K562 (cell line): ENCODE data around the gene MTMR6. TPM values are rescaled to one million over a fixed set of nuclear protein-coding genes. Genes with fewer than 3 reads are reported as not detected.

Source experiments
- ATAC-seq: fragments of 200-7000 bp; cut with Tn5 transposase; 3 replicates; pipeline ENCODE4 v1.9.1; 2020; ENCODE audit warnings: moderate library complexity
- BruUV-seq: library from RNA; stranded (reverse); fragments of 400-500 nt; replicated peaks from 2 replicates; lab custom pipeline; 2021; lab: Mats Ljungman, UMichigan
- CTCF ChIA-PET: fragments of 300-600 bp; formaldehyde crosslinking; extraction: SDS; loops from one replicate; lab custom pipeline; 2021; ENCODE audit warnings: low intra/inter-chr PET ratio; lab: Yijun Ruan, JAX
- POLR2A ChIA-PET: fragments of 300-600, 350-650 bp; sonication (Branson Sonifier 250); formaldehyde crosslinking; extraction: SDS; loops from one replicate; lab custom pipeline; 2021; ENCODE audit warnings: antibody characterized with exemption, inconsistent platforms; lab: Yijun Ruan, JAX
- DNase-seq, 4 experiments: peaks; one replicate each; pipeline versions ENCODE4 v3.0.0 to v3.0.0-alpha.2; 2011 to 2018; ENCODE audit warnings: low spot score in 3 of 4, mixed read lengths in 3 of 4; ENCODE audit errors: extremely low read depth in 1 of 4
- FAIRE-seq: peaks from 2 replicates; lab custom pipeline; 2011; peaks lifted over from hg19 to GRCh38; lab: Jason Lieb, UNC
- H2AFZ ChIP-seq: 2 replicates; pipeline ENCODE4 v1.6.0; 2011; ENCODE audit warnings: low read depth, low read length, control low read depth, inconsistent platforms
- H3K27ac ChIP-seq: fragments of 200-600 bp; 3 replicates; pipeline ENCODE4 v1.8.0; 2011; ENCODE audit warnings: low read depth, mild to moderate bottlenecking, control low read depth, inconsistent platforms, low read length, moderate library complexity, mixed read lengths; ENCODE audit errors: extremely low read depth
- H3K27me3 ChIP-seq, 2 experiments: fragments of 300-600 bp in 1 of 2; 2 replicates in 1 of 2; 3 replicates in 1 of 2; pipeline versions ENCODE4 v1.6.0 to v1.8.0; 2011; ENCODE audit warnings: inconsistent platforms in 2 of 2, low read length in 2 of 2, mild to moderate bottlenecking in 1 of 2, mixed read lengths in 1 of 2, moderate library complexity in 1 of 2; ENCODE audit not compliant: control insufficient read depth in 2 of 2, insufficient read depth in 2 of 2
- H3K36me3 ChIP-seq: fragments of 300-600 bp; 3 replicates; pipeline ENCODE4 v1.8.0; 2011; ENCODE audit warnings: mild to moderate bottlenecking, low read length, inconsistent platforms; ENCODE audit not compliant: control insufficient read depth, insufficient read depth
- H3K4me1 ChIP-seq, 2 experiments: fragments of 200-600 bp in 1 of 2; replicated peaks in 1 of 2; 2 replicates in 1 of 2; 3 replicates in 1 of 2; pipeline versions ENCODE4 v1.5.1 to v1.8.0; 2011; ENCODE audit warnings: inconsistent platforms in 2 of 2, low read length in 2 of 2, mild to moderate bottlenecking in 1 of 2, mixed read lengths in 1 of 2, moderate library complexity in 1 of 2; ENCODE audit not compliant: control insufficient read depth in 2 of 2, insufficient read depth in 2 of 2
- H3K4me2 ChIP-seq: 2 replicates; pipeline ENCODE4 v1.6.1; 2011; ENCODE audit warnings: low read length, control low read depth, inconsistent platforms, mixed read lengths; ENCODE audit not compliant: insufficient read depth
- H3K4me3 ChIP-seq: fragments of 200-600 bp; sonication (generic), shearing (Covaris generic); 2 replicates; pipeline ENCODE4 v1.5.1; 2016; ENCODE audit warnings: control low read depth, inconsistent platforms
- H3K79me2 ChIP-seq: fragments of 200-600 bp; 3 replicates; pipeline ENCODE4 v1.8.0; 2011; ENCODE audit warnings: low read length, inconsistent platforms; ENCODE audit not compliant: control insufficient read depth, insufficient read depth
- H3K9ac ChIP-seq, 2 experiments: 2 replicates each; pipeline versions ENCODE4 v1.6.0 to v1.6.1; 2011; ENCODE audit warnings: low read depth in 2 of 2, low read length in 2 of 2, control low read depth in 1 of 2, inconsistent platforms in 1 of 2, mild to moderate bottlenecking in 1 of 2, mixed read lengths in 1 of 2; ENCODE audit not compliant: insufficient read depth in 1 of 2
- H3K9me1 ChIP-seq: one replicate; pipeline ENCODE4 v1.6.0; 2011; ENCODE audit warnings: inconsistent platforms, mild to moderate bottlenecking, low read length, moderate library complexity; ENCODE audit not compliant: control insufficient read depth, insufficient read depth
- H3K9me3 ChIP-seq: replicated peaks from 2 replicates; pipeline ENCODE4 v1.5.1; 2011; ENCODE audit warnings: low read depth, low read length, inconsistent platforms; ENCODE audit not compliant: control insufficient read depth, insufficient read depth
- H4K20me1 ChIP-seq: replicated peaks from 2 replicates; pipeline ENCODE4 v1.6.1; 2011; ENCODE audit warnings: low read length, inconsistent platforms, mixed read lengths; ENCODE audit not compliant: control insufficient read depth, insufficient read depth
- CBX8 ChIP-seq: fragments of 200-600 bp; sonication (generic); IDR thresholded peaks from 2 replicates; pipeline ENCODE4 v1.6.1; 2012; ENCODE audit warnings: borderline replicate concordance, mixed run types, low read depth, mild to moderate bottlenecking, moderate library complexity, mixed read lengths, low read length, control low read depth, inconsistent platforms; ENCODE audit not compliant: poor library complexity, severe bottlenecking; ENCODE audit errors: extremely low read depth
- KLF6 ChIP-seq: fragments of 250-450 bp; sonication (Bioruptor Pico); IDR thresholded peaks from 2 replicates; pipeline ENCODE4 v1.4.0; 2020; ENCODE audit warnings: mild to moderate bottlenecking, moderate library complexity, borderline replicate concordance
- RBM14 ChIP-seq: fragments of 200-400 bp; formaldehyde crosslinking; IDR thresholded peaks from 2 replicates; pipeline ENCODE4 v1.6.1; 2018; ENCODE audit warnings: low read depth, mild to moderate bottlenecking, low read length, moderate library complexity, borderline replicate concordance; ENCODE audit not compliant: insufficient read depth
- TAF15 ChIP-seq: fragments of 200-400 bp; formaldehyde crosslinking; IDR thresholded peaks from 2 replicates; pipeline ENCODE4 v1.6.1; 2017; ENCODE audit warnings: mild to moderate bottlenecking, low read depth, low read length, moderate library complexity
- ZFP30 ChIP-seq: fragments of 250-450 bp; sonication (Bioruptor Pico); IDR thresholded peaks from 2 replicates; pipeline ENCODE4 v1.8.0; 2022; ENCODE audit warnings: moderate library complexity, mild to moderate bottlenecking, inconsistent platforms, borderline replicate concordance
- ZNF436 ChIP-seq: fragments of 250-450, 450-650 bp; sonication (Bioruptor Pico); formaldehyde crosslinking; IDR thresholded peaks from 2 replicates; pipeline ENCODE4 v1.7.0; 2020; ENCODE audit warnings: mild to moderate bottlenecking
- WGBS: fragments of 100-300 bp; shearing (Covaris generic); methylation state at CpG from one replicate; pipeline ENCODE4 v1.1.6; 2016; ENCODE audit warnings: low coverage, mixed read lengths; ENCODE audit not compliant: insufficient coverage; ENCODE audit errors: missing lambda C conversion rate; 5-methylcytosine and 5-hydroxymethylcytosine counted together
- in situ Hi-C: fragments of 300-500 bp; cut with MboI; formaldehyde crosslinking; loops from 4 replicates; pipeline ENCODE4 v1.15.0; 2018; ENCODE audit warnings: inconsistent platforms, mixed read lengths
- intact Hi-C: fragments of 100-400 bp; cut with micrococcal nuclease; formaldehyde crosslinking; loops from 2 replicates; pipeline ENCODE4 v1.14.2; 2022
- polyA plus RNA-seq, 8 experiments: library from polyadenylated mRNA; depleted of rRNA in 4 of 8; stranded (reverse) in 5 of 8; unstranded in 3 of 8; fragments of >200 nt; fragmentation: Nextera tagmentation in 2 of 8; fragmentation: Illumina TruSeq in 1 of 8; extraction: Ambion mirVana in 2 of 8; extraction: Trizol in 1 of 8; gene quantifications; 2 replicates each; pipeline versions ENCODE4 v1.2.1 to v1.2.3, GENCODE V29; 2011 to 2014; ENCODE audit warnings: inconsistent platforms in 1 of 8, missing spikeins in 1 of 8
- total RNA-seq, 7 experiments: library from RNA; depleted of rRNA in 6 of 7; stranded (reverse); fragments of >200 nt in 6 of 7; fragmentation: Illumina TruSeq in 2 of 7; extraction: Trizol in 2 of 7; gene quantifications; 2 replicates each; pipeline versions ENCODE4 v1.2.1 to v1.2.3, GENCODE V29; 2011 to 2021; ENCODE audit warnings: low replicate concordance in 1 of 7
- TF ChIP-seq, protein P1 (sequence below): fragments of 250-450 bp; sonication (Bioruptor Pico); IDR thresholded peaks from 2 replicates; pipeline ENCODE4 v1.5.0; 2021

The MTMR6 gene
- total and polyA plus RNA-seq, 9 of the 15 experiments (the other 6 are each of a cell fraction or from before 2014, with no cell fraction given) = 3.9 to 10.8 (median 7.7) TPM

DNA sequence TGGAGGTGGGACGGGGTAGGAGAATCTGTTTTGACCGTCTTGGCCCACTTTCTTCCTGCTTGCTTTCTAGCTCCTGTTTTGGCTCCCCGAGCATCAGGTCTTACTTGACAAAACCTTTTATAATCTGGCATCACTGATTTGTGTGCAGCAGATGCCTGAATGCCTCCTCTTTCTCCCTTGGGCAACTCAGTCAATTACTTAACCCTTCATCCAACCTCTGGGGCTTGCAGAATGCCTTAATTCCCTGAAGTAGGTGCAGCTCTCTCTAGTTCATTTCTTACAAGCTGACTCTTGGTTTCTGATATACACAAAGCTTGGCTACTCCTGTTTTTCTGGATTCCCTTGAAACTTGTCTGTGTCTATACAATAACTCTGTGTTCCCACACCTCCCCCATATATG is 8.4 kb upstream of the MTMR6 start:
- no TSS peak for BruUV-seq
- POLR2A ChIA-PET = interaction anchor here (1.1 kb wide), 1 partner anchor 12 kb away, joined by 3 read pairs; no protein-coding TSS in a partner anchor

More for the DNA sequence above, 8.4 kb upstream of the MTMR6 start:
- no peak overlapping the region for H3K4me2 ChIP-seq
- in situ Hi-C loops (no loop called here), intact Hi-C loops (no loop called here)
- H3K4me1 ChIP-seq = peaks cover 2 to 9% of the 10 kb centered on the region in 2 experiments; a peak in 4 of 5 replicates
- H3K27ac ChIP-seq = no peak overlapping the region
- FAIRE-seq (no peak), DNase-seq (no peak), ATAC-seq (no peak)
- no peaks in the 10 kb centered on the region for H3K36me3 ChIP-seq
- H4K20me1 ChIP-seq = no peaks in the 10 kb centered on the region
- H3K79me2 ChIP-seq = no peaks in the 10 kb centered on the region
- H3K27me3 ChIP-seq = no peaks in the 10 kb centered on the region
- 26% methylated on average over 3 of the region's 3 CpGs for WGBS
- no peak for TF ChIP-seq RBM14
- TF ChIP-seq CBX8 = no peak
- TF ChIP-seq ZNF436 (CRISPR knock-in tag) = no peak
- no peak for TF ChIP-seq ZFP30 (CRISPR knock-in tag)
- no peak for TF ChIP-seq TAF15
- TF ChIP-seq, protein P1, sequence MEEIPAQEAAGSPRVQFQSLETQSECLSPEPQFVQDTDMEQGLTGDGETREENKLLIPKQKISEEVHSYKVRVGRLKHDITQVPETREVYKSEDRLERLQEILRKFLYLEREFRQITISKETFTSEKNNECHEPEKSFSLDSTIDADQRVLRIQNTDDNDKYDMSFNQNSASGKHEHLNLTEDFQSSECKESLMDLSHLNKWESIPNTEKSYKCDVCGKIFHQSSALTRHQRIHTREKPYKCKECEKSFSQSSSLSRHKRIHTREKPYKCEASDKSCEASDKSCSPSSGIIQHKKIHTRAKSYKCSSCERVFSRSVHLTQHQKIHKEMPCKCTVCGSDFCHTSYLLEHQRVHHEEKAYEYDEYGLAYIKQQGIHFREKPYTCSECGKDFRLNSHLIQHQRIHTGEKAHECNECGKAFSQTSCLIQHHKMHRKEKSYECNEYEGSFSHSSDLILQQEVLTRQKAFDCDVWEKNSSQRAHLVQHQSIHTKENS (CRISPR knock-in tag) = no peak
- TF ChIP-seq KLF6 (CRISPR knock-in tag) = no peak
- H3K9ac ChIP-seq = no peak overlapping the region; a peak in 1 of 4 replicates
- CTCF ChIA-PET = no interaction called here
- no peak overlapping the region for H3K4me3 ChIP-seq
- no peaks in the 10 kb centered on the region for H3K9me1 ChIP-seq
- 0 out of 2 replicates have a peak overlapping the region, but pooled peaks have one; percentile 22 for H2AFZ ChIP-seq
- H3K9me3 ChIP-seq = peaks cover 3% of the 10 kb centered on the region; the same call in 1 of the 2 replicates
